ENCODE measurements around the gene ZNF827.

The ZNF827 gene

DNA sequence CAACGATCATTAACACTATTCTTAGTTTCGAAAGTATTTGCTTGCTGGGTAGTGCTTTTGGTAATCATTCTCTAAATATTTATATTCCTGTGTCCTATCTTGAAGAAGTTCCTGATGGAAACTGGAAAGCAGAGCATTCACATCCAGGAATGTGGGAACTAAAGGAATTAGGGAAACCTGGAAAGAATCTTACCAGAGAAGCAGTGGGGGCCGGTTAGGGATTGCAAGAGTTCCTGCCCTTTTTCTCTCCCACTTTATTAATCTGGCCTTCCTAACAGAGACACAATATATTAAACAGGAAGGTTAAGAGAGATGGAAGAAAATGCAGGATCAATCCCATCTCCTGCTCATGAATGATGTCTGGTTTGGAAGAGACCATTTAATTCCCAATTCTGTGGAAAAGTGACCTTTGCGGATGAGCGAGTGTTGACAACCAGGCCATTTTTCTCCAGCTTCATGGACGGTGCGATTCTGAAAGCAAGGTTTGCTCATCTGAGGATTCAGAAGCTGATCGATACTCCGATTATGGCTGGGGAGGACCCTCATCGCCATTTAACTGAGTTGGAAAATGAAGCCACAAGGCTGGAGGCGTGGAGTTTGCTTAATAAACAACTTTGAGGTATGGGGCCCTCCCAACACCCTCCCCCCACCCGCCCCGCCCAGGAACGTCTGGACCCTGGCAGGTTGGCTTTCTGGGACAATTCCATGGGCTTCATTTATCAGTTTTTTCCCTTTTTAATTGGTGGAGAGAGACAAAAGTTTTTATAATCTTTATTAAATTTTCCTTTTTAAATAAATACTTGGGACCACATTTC is 206.4 kb downstream of the ZNF827 start:
- no peak for TF ChIP-seq CTCF (IDR thresholded peaks at IDR 0.05)
- H3K4me1 ChIP-seq: peaks cover 0 to 49% (median 41%) of the 10 kb centered on the region in 4 donors
- H3K4me3 ChIP-seq: peak overlapping the region; percentile 59 to 71
- intact Hi-C loops (cut with DNase I; ENCODE audit: low total_unique reads): no loop called here
- H3K27ac ChIP-seq: peak overlapping the region; percentile 93 to 99
- H3K36me3 ChIP-seq: no peaks in the 10 kb centered on the region
- H3K9me3 ChIP-seq: no peaks in the 10 kb centered on the region
- H3K27me3 ChIP-seq: no peaks in the 10 kb centered on the region
- no peak for DNase-seq

DNA sequence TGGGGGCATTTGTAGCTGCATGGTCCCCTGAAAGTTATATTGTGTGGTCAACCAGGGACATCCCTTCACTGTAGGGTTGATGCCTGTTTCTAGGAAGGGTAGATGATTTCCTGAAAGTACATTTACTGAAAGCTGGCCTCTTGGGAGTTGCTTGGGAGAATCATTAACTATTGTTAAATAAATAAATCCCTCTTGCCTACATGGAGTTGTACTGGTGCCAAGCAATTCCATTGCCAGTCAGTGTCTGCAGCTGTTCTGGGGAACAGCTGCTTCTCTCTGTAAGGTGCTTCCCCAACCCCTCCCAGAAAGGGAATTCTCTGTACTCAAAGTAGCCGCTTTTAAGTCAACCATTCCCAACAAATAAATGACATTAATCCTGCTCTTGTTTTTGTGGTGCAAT is 207.6 kb downstream of the ZNF827 start:
- Histone ChIP-seq H3K4me1 (peaks cover 0 to 38% (median 33%) of the 10 kb centered on the region in 4 donors), H3K4me3 (no peak overlapping the region), H3K27me3 (no peaks in the 10 kb centered on the region), H3K27ac (no peak overlapping the region), H3K9me3 (no peaks in the 10 kb centered on the region), H3K36me3 (no peaks in the 10 kb centered on the region)
- intact Hi-C loops (cut with DNase I; ENCODE audit: low total_unique reads): no loop called here
- DNase-seq: no peak
- no peak for TF ChIP-seq CTCF (IDR thresholded peaks at IDR 0.05)

- Histone ChIP-seq H3K9me3 (no peaks in the 10 kb centered on the region), H3K36me3 (no peaks in the 10 kb centered on the region), H3K27ac (no peak overlapping the region), H3K27me3 (no peaks in the 10 kb centered on the region), H3K4me3 (no peak overlapping the region), H3K4me1 (peaks cover 0 to 28% (median 23%) of the 10 kb centered on the region in 4 donors)
- TF ChIP-seq CTCF (IDR thresholded peaks at IDR 0.05): no peak
- intact Hi-C loops (cut with DNase I; ENCODE audit: low total_unique reads): no loop called here
- DNase-seq: no peak
These were observed 208.6 kb downstream of the ZNF827 start for GRCh38 chr4:145730026-145730425.

DNA sequence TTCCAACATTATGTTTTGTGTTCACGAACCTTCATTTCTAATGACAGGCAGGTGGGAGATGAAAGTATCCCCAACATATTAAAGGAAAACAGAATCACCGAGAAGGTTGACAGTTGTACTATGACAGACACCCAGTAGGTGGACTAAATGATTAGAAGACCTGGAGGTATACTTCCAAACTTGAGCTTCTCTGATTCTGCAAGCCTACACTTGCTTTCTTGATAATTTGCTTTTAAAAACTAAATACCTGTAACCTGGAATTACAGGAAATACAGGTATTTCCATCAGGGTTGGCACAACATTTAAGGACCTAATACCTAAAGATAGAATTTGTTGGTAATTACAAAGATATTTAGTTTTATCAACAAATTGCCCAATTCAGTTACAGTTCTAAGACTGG is 215.3 kb downstream of the ZNF827 start:
- DNase-seq: no peak
- intact Hi-C loops (cut with DNase I; ENCODE audit: low total_unique reads): no loop called here
- no peaks in the 10 kb centered on the region for H3K27me3 ChIP-seq
- H3K9me3 ChIP-seq: no peaks in the 10 kb centered on the region
- no peak overlapping the region for H3K4me3 ChIP-seq
- no peak overlapping the region for H3K27ac ChIP-seq
- TF ChIP-seq CTCF (IDR thresholded peaks at IDR 0.05): no peak
- no peaks in the 10 kb centered on the region for H3K36me3 ChIP-seq
- H3K4me1 ChIP-seq: no peaks in the 10 kb centered on the region

DNA sequence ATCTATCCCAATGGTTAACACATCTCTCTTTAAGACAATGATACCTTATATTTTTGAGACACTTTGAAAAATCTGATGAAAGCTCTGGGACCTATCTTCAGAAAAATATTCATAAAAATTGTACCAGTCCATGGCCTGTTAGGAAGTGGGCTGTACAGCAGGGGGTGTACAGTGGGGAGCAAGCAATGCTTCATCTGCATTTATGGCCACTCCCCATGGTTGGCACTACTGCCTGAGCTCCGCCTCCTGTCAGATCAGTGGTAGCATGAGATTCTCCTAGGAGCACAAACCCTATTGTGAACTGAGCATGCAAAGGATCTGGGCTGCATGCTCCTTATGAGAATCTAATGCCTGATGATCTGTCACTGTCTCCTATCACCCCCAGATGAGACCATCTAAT is 216.1 kb downstream of the ZNF827 start:
- H3K27ac ChIP-seq: no peak overlapping the region
- H3K9me3 ChIP-seq: no peaks in the 10 kb centered on the region
- intact Hi-C loops (cut with DNase I; ENCODE audit: low total_unique reads): no loop called here
- no peaks in the 10 kb centered on the region for H3K36me3 ChIP-seq
- no peaks in the 10 kb centered on the region for H3K4me1 ChIP-seq
- no peaks in the 10 kb centered on the region for H3K27me3 ChIP-seq
- no peak for TF ChIP-seq CTCF (IDR thresholded peaks at IDR 0.05)
- DNase-seq: no peak
- no peak overlapping the region for H3K4me3 ChIP-seq
